Measurements from ENCODE around the gene ENPP5. TPM values are rescaled to one million over a fixed set of nuclear protein-coding genes. Genes with fewer than 3 reads are reported as not detected.
"Not testable (repeated sequence)": the region's sequence is repeated elsewhere in the genome, so short reads cannot be mapped to it uniquely, and the experiment has no call there.

Gene ENPP5
- polyA plus RNA-seq, 3 donors = 0.58 to 4.1 (median 1.2) TPM

- WGBS, 3 donors = 49 to 60% (median 52%) methylated on average over 4 of the region's 4 CpGs
- H3K27ac ChIP-seq (ENCODE audit: low read depth, low read length) = no peak overlapping the region
These were observed 13.3 kb upstream of the ENPP5 start for GRCh38 chr6:46184114-46184513.

- 79 to 84% (median 80%) methylated on average over 3 of the region's 3 CpGs for WGBS, 3 donors
- H3K27ac ChIP-seq (ENCODE audit: low read depth, low read length) = no peak overlapping the region
These were observed 5.2 kb upstream of the ENPP5 start for GRCh38 chr6:46175976-46176375.

- whole genome bisulfite sequencing, 3 donors = 87 to 89% (median 88%) methylated on average over 4 of the region's 4 CpGs
- no peak overlapping the region for H3K27ac ChIP-seq (ENCODE audit: low read depth, low read length)
These were observed 4.7 kb upstream of the ENPP5 start for GRCh38 chr6:46175446-46175845.

GRCh38 chr6:46174904-46175303 lies 4.1 kb upstream of the ENPP5 start:
- no peak overlapping the region for H3K27ac ChIP-seq (ENCODE audit: low read depth, low read length)
- 79 to 82% (median 81%) methylated on average over 3 of the region's 3 CpGs for WGBS, 3 donors

- H3K27ac ChIP-seq (ENCODE audit: low read depth, low read length) = no peak overlapping the region
- 74 to 88% (median 87%) methylated on average over 4 of the region's 4 CpGs for WGBS, 3 donors
These were observed 1.4 kb upstream of the ENPP5 start for GRCh38 chr6:46172176-46172575.

- 85 to 97% (median 92%) methylated on average over 5 of the region's 5 CpGs for WGBS, 3 donors
- H3K27ac ChIP-seq (ENCODE audit: low read depth, low read length) = no peak overlapping the region
These were observed 10.7 kb downstream of the ENPP5 start for GRCh38 chr6:46160102-46160501.

- no peak overlapping the region for H3K27ac ChIP-seq (ENCODE audit: low read depth, low read length)
These were observed 11.6 kb downstream of the ENPP5 start for GRCh38 chr6:46159229-46159628.

GRCh38 chr6:46156701-46157100 lies 14.1 kb downstream of the ENPP5 start:
- no peak overlapping the region for H3K27ac ChIP-seq (ENCODE audit: low read depth, low read length)

- not testable (repeated sequence) for H3K27ac ChIP-seq (ENCODE audit: low read depth, low read length)
- 90 to 97% (median 96%) methylated on average over 3 of the region's 3 CpGs for WGBS, 3 donors
These were observed 21.7 kb downstream of the ENPP5 start for GRCh38 chr6:46149066-46149465.

- H3K27ac ChIP-seq (ENCODE audit: low read depth, low read length) = no peak overlapping the region
- 26 to 69% (median 50%) methylated on average over 1 of the region's 1 CpG for WGBS, 3 donors
These were observed 26.5 kb downstream of the ENPP5 start for GRCh38 chr6:46144270-46144669.

- 78 to 96% (median 94%) methylated on average over 1 of the region's 1 CpG for WGBS, 3 donors
- no peak overlapping the region for H3K27ac ChIP-seq (ENCODE audit: low read depth, low read length)
These were observed 32.5 kb downstream of the ENPP5 start for GRCh38 chr6:46138281-46138680.

GRCh38 chr6:46137387-46137786 lies 33.4 kb downstream of the ENPP5 start:
- no peak overlapping the region for H3K27ac ChIP-seq (ENCODE audit: low read depth, low read length)
- WGBS, 3 donors = 92 to 96% (median 94%) methylated on average over 2 of the region's 2 CpGs

- WGBS, 3 donors = 82 to 88% (median 86%) methylated on average over 2 of the region's 2 CpGs
- H3K27ac ChIP-seq (ENCODE audit: low read depth, low read length) = no peak overlapping the region
These were observed 33.9 kb downstream of the ENPP5 start for GRCh38 chr6:46136831-46137230.

- WGBS, 3 donors = 63 to 86% (median 85%) methylated on average over 1 of the region's 1 CpG
- no peak overlapping the region for H3K27ac ChIP-seq (ENCODE audit: low read depth, low read length)
These were observed 35.6 kb downstream of the ENPP5 start for GRCh38 chr6:46135176-46135575.

- H3K27ac ChIP-seq (ENCODE audit: low read depth, low read length) = no peak overlapping the region
- WGBS, 3 donors = 81 to 90% (median 88%) methylated on average over 2 of the region's 2 CpGs
These were observed 36.6 kb downstream of the ENPP5 start for GRCh38 chr6:46134216-46134615.

- 96 to 100% (median 100%) methylated on average over 1 of the region's 1 CpG for WGBS, 3 donors
- H3K27ac ChIP-seq (ENCODE audit: low read depth, low read length) = not testable (repeated sequence)
These were observed 39.5 kb downstream of the ENPP5 start for GRCh38 chr6:46131291-46131690.

GRCh38 chr6:46130666-46131065 lies 40.1 kb downstream of the ENPP5 start:
- H3K27ac ChIP-seq (ENCODE audit: low read depth, low read length) = no peak overlapping the region
- 30 to 44% (median 38%) methylated on average over 4 of the region's 4 CpGs for WGBS, 3 donors

GRCh38 chr6:46129629-46130511 lies 40.9 kb downstream of the ENPP5 start, which contains the start of gene ENPP4:
ENPP4 (plus strand) TSS chr6:46129989; CDS start chr6:46139584, 9,595 bp downstream.
- H3K27ac ChIP-seq (ENCODE audit: low read depth, low read length) = no peak within 1 kb of the TSS
- WGBS, 3 donors = 0 to 1% (median 0%) methylated on average over 47 to 61 of the region's 61 CpGs

GRCh38 chr6:46129291-46129628 lies 41.5 kb downstream of the ENPP5 start:
- H3K27ac ChIP-seq (ENCODE audit: low read depth, low read length) = no peak overlapping the region
- WGBS, 3 donors = 5 to 8% (median 7%) methylated on average over 10 of the region's 10 CpGs

GRCh38 chr6:46128476-46128875 lies 42.3 kb downstream of the ENPP5 start:
- WGBS, 3 donors = 51 to 79% (median 51%) methylated on average over 3 of the region's 3 CpGs
- no peak overlapping the region for H3K27ac ChIP-seq (ENCODE audit: low read depth, low read length)
